Neural progenitor cell (in vitro differentiated cells): ENCODE results near the gene ATG16L2. TPM values are rescaled to one million over a fixed set of nuclear protein-coding genes. Genes with fewer than 3 reads are reported as not detected.
A peak's percentile ranks its signal among the peaks of the same experiment; 100 is the strongest.
"Not testable (repeated sequence)": the region's sequence is repeated elsewhere in the genome, so short reads cannot be mapped to it uniquely, and the experiment has no call there.

Source experiments
- DNase-seq: peaks from one replicate; pipeline ENCODE4 v3.0.0-alpha.2; 2016; ENCODE audit warnings: low spot score
- H2AFZ ChIP-seq: fragments of 200-600 bp; sonication (generic); replicated peaks from 2 replicates; pipeline ENCODE4 v1.6.1; 2016; ENCODE audit warnings: antibody characterized with exemption
- H3F3A ChIP-seq: fragments of 200-600 bp; sonication (generic); 2 replicates; pipeline ENCODE4 v1.6.1; 2016; ENCODE audit warnings: antibody characterized with exemption, low read depth
- H3K27ac ChIP-seq: fragments of 200-600 bp; sonication (generic); 2 replicates; pipeline ENCODE4 v1.5.1; 2016; ENCODE audit warnings: mild to moderate bottlenecking
- H3K27me3 ChIP-seq: fragments of 200-600 bp; sonication (generic); 2 replicates; pipeline ENCODE4 v1.6.1; 2016; ENCODE audit warnings: mild to moderate bottlenecking, moderate library complexity
- H3K36me3 ChIP-seq: fragments of 200-600 bp; sonication (generic); 2 replicates; pipeline ENCODE4 v1.5.1; 2016
- H3K4me1 ChIP-seq: fragments of 200-600 bp; sonication (generic); 2 replicates; pipeline ENCODE4 v1.6.1; 2016; ENCODE audit warnings: mixed run types
- H3K4me2 ChIP-seq: fragments of 200-600 bp; sonication (generic); 2 replicates; pipeline ENCODE4 v1.6.1; 2016
- H3K4me3 ChIP-seq: fragments of 200-600 bp; sonication (generic); 2 replicates; pipeline ENCODE4 v1.5.1; 2016
- H3K79me2 ChIP-seq: fragments of 200-600 bp; sonication (generic); 2 replicates; pipeline ENCODE4 v1.6.1; 2016; ENCODE audit warnings: low read depth
- H3K9ac ChIP-seq: fragments of 200-600 bp; sonication (generic); 2 replicates; pipeline ENCODE4 v1.6.1; 2016
- H3K9me3 ChIP-seq: fragments of 200-600 bp; sonication (generic); 2 replicates; pipeline ENCODE4 v1.5.1; 2016; ENCODE audit warnings: low read depth
- H4K20me1 ChIP-seq: fragments of 200-600 bp; sonication (generic); 2 replicates; pipeline ENCODE4 v1.6.1; 2016; ENCODE audit warnings: low read depth
- H3K27ac Mint-ChIP-seq: 3 replicates; pipeline ENCODE4 v1.8.0; 2021; ENCODE audit warnings: mixed read lengths
- H3K27me3 Mint-ChIP-seq: 2 replicates; pipeline ENCODE4 v1.8.0; 2022; ENCODE audit warnings: low read depth, mild to moderate bottlenecking, inconsistent platforms, moderate library complexity, mixed read lengths; ENCODE audit not compliant: insufficient read depth
- H3K36me3 Mint-ChIP-seq: 3 replicates; pipeline ENCODE4 v1.8.0; 2021; ENCODE audit warnings: mixed read lengths
- H3K4me1 Mint-ChIP-seq: 3 replicates; pipeline ENCODE4 v1.8.0; 2021; ENCODE audit warnings: mixed read lengths
- H3K4me3 Mint-ChIP-seq: 3 replicates; pipeline ENCODE4 v1.8.0; 2021; ENCODE audit warnings: mild to moderate bottlenecking, moderate library complexity, mixed read lengths
- H3K9me3 Mint-ChIP-seq: 3 replicates; pipeline ENCODE4 v1.8.0; 2020; ENCODE audit warnings: mixed read lengths
- EZH2 ChIP-seq: fragments of 200-600 bp; sonication (generic); IDR thresholded peaks from 2 replicates; pipeline ENCODE4 v1.6.1; 2017; ENCODE audit warnings: antibody characterized with exemption, mild to moderate bottlenecking, moderate library complexity
- EZH2phosphoT487 ChIP-seq: fragments of 200-600 bp; sonication (generic); IDR thresholded peaks from 2 replicates; pipeline ENCODE4 v1.6.1; 2017; ENCODE audit warnings: antibody characterized with exemption
- total RNA-seq: library from RNA; depleted of rRNA; stranded (reverse); fragments of >200 nt; gene quantifications from 2 replicates; pipeline ENCODE4 v1.2.3, GENCODE V29; 2015; ENCODE audit warnings: low replicate concordance
- TF ChIP-seq, protein P1 (sequence below): fragments of 200-600 bp; sonication (generic); IDR thresholded peaks from 2 replicates; pipeline ENCODE4 v1.5.1; 2017; ENCODE audit warnings: antibody characterized with exemption, mild to moderate bottlenecking

Gene ATG16L2
- total RNA-seq, 1 donor from 2014 or later, result 20.5 TPM

- H3K36me3 Mint-ChIP-seq, result no peaks in the 10 kb centered on the region
- no peak overlapping the region for H3K9ac ChIP-seq
- no peaks in the 10 kb centered on the region for H3K36me3 ChIP-seq
- H3K4me2 ChIP-seq, result no peak overlapping the region
- no peaks in the 10 kb centered on the region for H3K9me3 ChIP-seq
- no peaks in the 10 kb centered on the region for H4K20me1 ChIP-seq
- no peaks in the 10 kb centered on the region for H3K27me3 ChIP-seq
- no peak overlapping the region for H3K4me3 ChIP-seq
- DNase-seq, result peak; percentile 1
- H3K4me1 Mint-ChIP-seq, result peaks cover 19% of the 10 kb centered on the region
- H3F3A ChIP-seq, result peaks cover 5% of the 10 kb centered on the region
- H3K9me3 Mint-ChIP-seq, result no peaks in the 10 kb centered on the region
- no peaks in the 10 kb centered on the region for H3K79me2 ChIP-seq
- peak overlapping the region; percentile 50 for H3K27ac Mint-ChIP-seq
- H3K27ac ChIP-seq, result no peak overlapping the region
- H3K4me1 ChIP-seq, result peaks cover 17% of the 10 kb centered on the region
- TF ChIP-seq, protein P1, sequence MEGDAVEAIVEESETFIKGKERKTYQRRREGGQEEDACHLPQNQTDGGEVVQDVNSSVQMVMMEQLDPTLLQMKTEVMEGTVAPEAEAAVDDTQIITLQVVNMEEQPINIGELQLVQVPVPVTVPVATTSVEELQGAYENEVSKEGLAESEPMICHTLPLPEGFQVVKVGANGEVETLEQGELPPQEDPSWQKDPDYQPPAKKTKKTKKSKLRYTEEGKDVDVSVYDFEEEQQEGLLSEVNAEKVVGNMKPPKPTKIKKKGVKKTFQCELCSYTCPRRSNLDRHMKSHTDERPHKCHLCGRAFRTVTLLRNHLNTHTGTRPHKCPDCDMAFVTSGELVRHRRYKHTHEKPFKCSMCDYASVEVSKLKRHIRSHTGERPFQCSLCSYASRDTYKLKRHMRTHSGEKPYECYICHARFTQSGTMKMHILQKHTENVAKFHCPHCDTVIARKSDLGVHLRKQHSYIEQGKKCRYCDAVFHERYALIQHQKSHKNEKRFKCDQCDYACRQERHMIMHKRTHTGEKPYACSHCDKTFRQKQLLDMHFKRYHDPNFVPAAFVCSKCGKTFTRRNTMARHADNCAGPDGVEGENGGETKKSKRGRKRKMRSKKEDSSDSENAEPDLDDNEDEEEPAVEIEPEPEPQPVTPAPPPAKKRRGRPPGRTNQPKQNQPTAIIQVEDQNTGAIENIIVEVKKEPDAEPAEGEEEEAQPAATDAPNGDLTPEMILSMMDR, result no peak
- TF ChIP-seq EZH2 (no peak), EZH2phosphoT487 (no peak)
- H2AFZ ChIP-seq, result no peak overlapping the region
- H3K4me3 Mint-ChIP-seq, result no peak overlapping the region
- peaks cover 4% of the 10 kb centered on the region for H3K27me3 Mint-ChIP-seq
Observed at GRCh38 chr11:72788241-72788640, 26.0 kb upstream of the ATG16L2 start.

GRCh38 chr11:72789493-72790131 is 24.6 kb upstream of the ATG16L2 start:
- Mint-ChIP-seq H3K9me3 (no peaks in the 10 kb centered on the region), H3K4me1 (peaks cover 26% of the 10 kb centered on the region), H3K36me3 (no peaks in the 10 kb centered on the region), H3K27ac (no peak overlapping the region), H3K27me3 (peaks cover 2% of the 10 kb centered on the region), H3K4me3 (no peak overlapping the region)
- H2AFZ ChIP-seq, result no peak overlapping the region
- peaks cover 18% of the 10 kb centered on the region for H3K4me1 ChIP-seq
- H3K79me2 ChIP-seq, result no peaks in the 10 kb centered on the region
- H3K9ac ChIP-seq, result no peak overlapping the region
- DNase-seq, result peak; percentile 0
- H3K36me3 ChIP-seq, result no peaks in the 10 kb centered on the region
- no peaks in the 10 kb centered on the region for H4K20me1 ChIP-seq
- H3K27ac ChIP-seq, result no peak overlapping the region
- TF ChIP-seq, protein P1, result no peak
- TF ChIP-seq EZH2phosphoT487, result no peak
- no peak for TF ChIP-seq EZH2
- H3K4me3 ChIP-seq, result no peak overlapping the region
- H3K27me3 ChIP-seq, result no peaks in the 10 kb centered on the region
- no peak overlapping the region for H3K4me2 ChIP-seq
- H3F3A ChIP-seq, result peaks cover 6% of the 10 kb centered on the region
- H3K9me3 ChIP-seq, result no peaks in the 10 kb centered on the region

DNA sequence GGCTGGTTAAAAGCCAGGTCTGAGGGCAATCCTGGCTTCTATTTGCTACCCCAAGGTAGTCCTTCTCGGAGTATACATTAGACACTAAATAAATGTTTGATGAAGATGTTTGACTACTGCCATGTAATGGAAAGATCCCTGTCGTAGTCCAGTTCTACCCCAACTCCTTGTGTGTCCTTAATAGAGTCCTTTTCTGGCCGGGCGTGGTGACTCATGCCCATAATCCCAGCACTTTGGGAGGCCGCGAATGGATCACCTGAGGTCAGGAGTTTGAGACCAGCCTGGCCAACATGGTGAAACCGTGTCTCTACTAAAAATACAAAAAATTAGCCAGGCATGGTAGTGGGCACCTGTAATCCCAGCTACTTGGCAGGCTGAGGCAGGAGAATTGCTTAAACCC is 23.0 kb upstream of the ATG16L2 start:
- not testable (repeated sequence) for H2AFZ ChIP-seq, H3K27me3 ChIP-seq, H3K4me2 ChIP-seq, H3K9ac ChIP-seq, H3K36me3 ChIP-seq, H3K27me3 Mint-ChIP-seq, H3K27ac Mint-ChIP-seq, H3K36me3 Mint-ChIP-seq, H3K9me3 ChIP-seq, H3K27ac ChIP-seq, H4K20me1 ChIP-seq, H3K79me2 ChIP-seq, H3K4me3 Mint-ChIP-seq, H3F3A ChIP-seq, DNase-seq, H3K9me3 Mint-ChIP-seq, H3K4me3 ChIP-seq
- peaks cover 18% of the 10 kb centered on the region for H3K4me1 ChIP-seq
- H3K4me1 Mint-ChIP-seq, result peaks cover 28% of the 10 kb centered on the region

- Mint-ChIP-seq H3K4me3 (peak overlapping the region; percentile 98), H3K9me3 (no peaks in the 10 kb centered on the region), H3K4me1 (peaks cover 24% of the 10 kb centered on the region), H3K27ac (peak overlapping the region; percentile 57), H3K36me3 (no peaks in the 10 kb centered on the region), H3K27me3 (peaks cover 2% of the 10 kb centered on the region)
- no peaks in the 10 kb centered on the region for H4K20me1 ChIP-seq
- peak overlapping the region; percentile 57 for H3K4me2 ChIP-seq
- no peak overlapping the region for H2AFZ ChIP-seq
- H3K9ac ChIP-seq, result no peak overlapping the region
- H3F3A ChIP-seq, result peaks cover 6% of the 10 kb centered on the region
- H3K4me1 ChIP-seq, result peaks cover 13% of the 10 kb centered on the region
- H3K79me2 ChIP-seq, result no peaks in the 10 kb centered on the region
- H3K27ac ChIP-seq, result no peak overlapping the region
- TF ChIP-seq EZH2phosphoT487 (no peak), EZH2 (no peak)
- TF ChIP-seq, protein P1, result no peak
- H3K36me3 ChIP-seq, result no peaks in the 10 kb centered on the region
- peak; percentile 0 for DNase-seq
- no peaks in the 10 kb centered on the region for H3K9me3 ChIP-seq
- no peak overlapping the region for H3K4me3 ChIP-seq
- no peaks in the 10 kb centered on the region for H3K27me3 ChIP-seq
Observed at GRCh38 chr11:72792437-72793021, 21.7 kb upstream of the ATG16L2 start.
